ENCODE data around the gene LTBP3.
A peak's percentile ranks its signal among the peaks of the same experiment; 100 is the strongest.

The LTBP3 gene

GRCh38 chr11:65559951-65560537 is 1.9 kb upstream of the LTBP3 start:
- peak; percentile 70 for DNase-seq (ENCODE audit: low read depth)
- no peak for TF ChIP-seq CTCF (conservative IDR thresholded peaks at IDR 0.05; ENCODE audit: control insufficient read depth, insufficient read depth, low read depth, low read length)
- H3K4me3 ChIP-seq (ENCODE audit: control insufficient read depth, low read depth, low read length), result no peak overlapping the region

GRCh38 chr11:65559535-65559934 is 1.4 kb upstream of the LTBP3 start:
- no peak overlapping the region for H3K4me3 ChIP-seq (ENCODE audit: control insufficient read depth, low read depth, low read length)
- TF ChIP-seq CTCF (conservative IDR thresholded peaks at IDR 0.05; ENCODE audit: control insufficient read depth, insufficient read depth, low read depth, low read length), result no peak
- DNase-seq (ENCODE audit: low read depth), result no peak

- DNase-seq (ENCODE audit: low read depth), result no peak
- TF ChIP-seq CTCF (conservative IDR thresholded peaks at IDR 0.05; ENCODE audit: control insufficient read depth, insufficient read depth, low read depth, low read length), result no peak
Observed at GRCh38 chr11:65558930-65559509, 861 bp upstream of the LTBP3 start.

GRCh38 chr11:65557280-65558001 is 718 bp downstream of the LTBP3 start:
- H3K4me3 ChIP-seq (ENCODE audit: control insufficient read depth, low read depth, low read length), result peak overlapping the region; percentile 54
- no peak for DNase-seq (ENCODE audit: low read depth)
- no peak for TF ChIP-seq CTCF (conservative IDR thresholded peaks at IDR 0.05; ENCODE audit: control insufficient read depth, insufficient read depth, low read depth, low read length)

More at GRCh38 chr11:65558930-65559509, 861 bp upstream of the LTBP3 start:
- no peak overlapping the region for H3K4me3 ChIP-seq (ENCODE audit: control insufficient read depth, low read depth, low read length)

- TF ChIP-seq CTCF (conservative IDR thresholded peaks at IDR 0.05; ENCODE audit: control insufficient read depth, insufficient read depth, low read depth, low read length), result no peak
- no peak for DNase-seq (ENCODE audit: low read depth)
- peak overlapping the region; percentile 54 for H3K4me3 ChIP-seq (ENCODE audit: control insufficient read depth, low read depth, low read length)
Observed at GRCh38 chr11:65556470-65557279, 1.5 kb downstream of the LTBP3 start.

- no peak for TF ChIP-seq CTCF (conservative IDR thresholded peaks at IDR 0.05; ENCODE audit: control insufficient read depth, insufficient read depth, low read depth, low read length)
- no peak overlapping the region for H3K4me3 ChIP-seq (ENCODE audit: control insufficient read depth, low read depth, low read length)
- DNase-seq (ENCODE audit: low read depth), result peak; percentile 93
Observed at GRCh38 chr11:65555693-65556231, 2.4 kb downstream of the LTBP3 start.
